Stomach (tissue), 9 donors: ENCODE data around the gene LY86. TPM values are rescaled to one million over a fixed set of nuclear protein-coding genes. Genes with fewer than 3 reads are reported as not detected.

Experiments
- DNase-seq, 2 donors: peaks; one replicate each; pipeline versions ENCODE4 v3.0.0 to v3.0.0-alpha.2; 2013 to 2019
- H3K27ac ChIP-seq, 5 donors: fragments of 200-600 bp in 4 of 5; sonication (generic) in 4 of 5; one replicate each; pipeline ENCODE4 v1.5.1; 2013 to 2019; ENCODE audit warnings: mild to moderate bottlenecking in 1 of 5, moderate library complexity in 1 of 5
- H3K27me3 ChIP-seq, 3 donors: fragments of 200-600 bp; sonication (generic); one replicate each; pipeline ENCODE4 v1.5.1; 2017 to 2019; ENCODE audit warnings: mixed run types in 1 of 3
- H3K36me3 ChIP-seq, 4 donors: fragments of 200-600 bp; sonication (generic); 1 replicate in 3 of 4; 2 replicates in 1 of 4; pipeline ENCODE4 v1.5.1; 2016 to 2019
- H3K4me1 ChIP-seq, 4 donors: fragments of 200-600 bp; sonication (generic); one replicate each; pipeline ENCODE4 v1.5.1; 2016 to 2019
- H3K4me3 ChIP-seq, 4 donors: fragments of 200-600 bp; sonication (generic) in 3 of 4; one replicate each; pipeline ENCODE4 v1.5.1; 2016 to 2019; ENCODE audit warnings: mild to moderate bottlenecking in 1 of 4
- H3K9me3 ChIP-seq, 4 donors: fragments of 200-600 bp; sonication (generic); one replicate each; pipeline ENCODE4 v1.5.1; 2016 to 2019
- CTCF ChIP-seq, 7 experiments: fragments of 450-650 bp in 4 of 7; fragments of 200-600 bp in 3 of 7; sonication (generic) in 3 of 7; IDR thresholded peaks; one replicate each; pipeline ENCODE4 v1.5.1; 2016 to 2019; ENCODE audit warnings: antibody characterized with exemption in 7 of 7, control low read depth in 2 of 7, mild to moderate bottlenecking in 1 of 7
- EP300 ChIP-seq: sonication (generic); formaldehyde crosslinking; IDR thresholded peaks from one replicate; pipeline ENCODE4 v1.6.1; 2017; ENCODE audit warnings: antibody characterized with exemption
- POLR2A ChIP-seq, 4 donors: fragments of 450-650 bp; IDR thresholded peaks; one replicate each; pipeline ENCODE4 v1.6.1; 2016; ENCODE audit warnings: antibody characterized with exemption in 4 of 4, control low read depth in 2 of 4, mild to moderate bottlenecking in 1 of 4, moderate library complexity in 1 of 4
- POLR2AphosphoS5 ChIP-seq, 3 donors: sonication (generic); formaldehyde crosslinking; IDR thresholded peaks; one replicate each; pipeline ENCODE4 v1.6.1; 2016; ENCODE audit warnings: antibody characterized with exemption in 3 of 3
- WGBS, 5 donors: extraction: QIAGEN DNeasy Blood & Tissue Kit in 3 of 5; methylation state at CpG; one replicate each; pipeline versions ENCODE4 v1.1.5 to v1.1.7; 2013 to 2018; 5-methylcytosine and 5-hydroxymethylcytosine counted together
- intact Hi-C: fragments of 100-400 bp; cut with DNase I; formaldehyde crosslinking; loops from one replicate; pipeline ENCODE4 v1.15.1; 2023; ENCODE audit warnings: low total_unique reads
- polyA plus RNA-seq, 3 donors: library from polyadenylated mRNA; stranded (reverse); fragments of 200-250 nt; gene quantifications; one replicate each; pipeline ENCODE4 v1.2.3, GENCODE V29; 2013
- total RNA-seq, 5 donors: library from RNA; depleted of rRNA; stranded (reverse); fragments of >200 nt; gene quantifications; one replicate each; pipeline versions ENCODE4 v1.1.0 to v1.2.3, GENCODE V29; 2014 to 2016
- donor health status: healthy with polysubstance abuse.
- donor health status: Bipolar disorder and iron deficiency.
- donor health status: healthy.

LY86 gene
- total and polyA plus RNA-seq, 8 donors, result 2.4 to 3.6 (median 2.7) TPM; not detected in 3

DNA sequence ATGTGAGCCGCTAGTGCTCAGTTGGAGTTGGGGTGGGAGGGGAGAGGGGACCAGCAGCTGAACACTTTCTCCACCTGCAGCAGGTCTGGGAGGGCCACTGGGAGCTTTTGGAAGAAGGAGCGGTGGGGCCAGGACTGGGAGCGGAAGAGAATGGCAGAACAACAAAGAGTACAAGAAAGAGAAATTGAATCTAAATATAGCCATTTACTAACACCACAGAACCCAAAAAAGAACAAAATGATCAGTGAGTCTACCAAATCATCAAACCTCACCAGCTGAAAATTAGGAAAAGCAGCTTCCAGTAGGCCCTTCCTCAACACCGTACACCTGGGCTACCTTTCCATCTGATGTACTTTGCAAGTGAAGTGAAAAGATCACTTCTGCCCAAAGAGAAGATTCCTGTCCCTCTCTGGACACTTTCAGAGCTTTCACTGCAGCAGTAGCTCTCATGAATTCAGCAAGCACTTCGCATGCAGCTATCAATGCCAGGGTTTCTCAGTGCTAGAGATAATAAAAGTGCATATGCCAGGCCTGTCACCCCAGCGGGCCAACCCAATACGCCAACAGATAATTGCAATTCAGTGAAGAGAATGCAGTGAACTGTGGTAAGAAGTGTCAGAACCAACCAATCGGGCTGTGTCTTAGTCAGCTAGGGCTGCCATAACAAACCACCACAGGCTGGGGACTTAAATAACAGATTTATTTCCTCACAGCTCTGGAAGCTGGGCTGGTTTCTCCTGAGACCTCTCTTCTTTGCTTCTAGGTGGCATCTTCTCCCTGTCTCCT lies 597 bp downstream of the LY86 start:
- no peak for DNase-seq
- TF ChIP-seq POLR2AphosphoS5 (IDR thresholded peaks at IDR 0.05) (no peak), POLR2A (IDR thresholded peaks at IDR 0.05) (no peak), EP300 (no peak), CTCF (IDR thresholded peaks at IDR 0.05) (no peak)
- whole genome bisulfite sequencing, 5 donors, result 65 to 83% (median 77%) methylated on average over 7 to 8 of the region's 8 CpGs
- intact Hi-C loops, result no loop called here
- Histone ChIP-seq H3K9me3 (no peaks in the 10 kb centered on the region), H3K27me3 (no peaks in the 10 kb centered on the region), H3K4me1 (peaks cover 0 to 6% (median 2%) of the 10 kb centered on the region in 4 donors), H3K27ac (peak overlapping the region in 3 of 5 donors; percentile 24 to 63 (median 43)), H3K36me3 (no peaks in the 10 kb centered on the region), H3K4me3 (peak overlapping the region in 2 of 4 donors; percentile 7 to 28)

DNA sequence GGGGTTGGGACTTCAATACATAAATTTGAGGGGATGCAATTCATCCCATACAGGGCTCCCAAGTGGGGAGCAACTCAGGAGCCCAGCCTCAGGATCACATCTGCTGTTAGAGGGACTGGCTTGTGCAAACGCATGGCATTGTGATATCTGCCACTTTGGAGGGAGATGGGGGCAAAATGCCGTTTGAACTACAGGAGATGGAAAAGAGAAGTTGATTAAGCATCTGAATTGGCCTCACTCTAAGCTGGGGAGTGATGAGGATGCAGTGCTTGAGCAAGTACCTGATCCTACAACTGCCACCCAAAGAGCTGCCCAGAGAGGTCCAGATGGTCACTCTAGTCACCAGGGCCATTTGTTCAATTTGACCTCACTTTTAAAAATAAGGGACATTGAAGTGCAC lies 2.0 kb downstream of the LY86 start:
- 51 to 71% (median 68%) methylated on average over 2 of the region's 2 CpGs for WGBS, 5 donors
- H3K4me3 ChIP-seq, result no peak overlapping the region
- H3K36me3 ChIP-seq, result no peaks in the 10 kb centered on the region
- H3K27me3 ChIP-seq, result no peaks in the 10 kb centered on the region
- TF ChIP-seq CTCF (IDR thresholded peaks at IDR 0.05) (no peak), EP300 (no peak), POLR2A (IDR thresholded peaks at IDR 0.05) (no peak), POLR2AphosphoS5 (IDR thresholded peaks at IDR 0.05) (no peak)
- DNase-seq, result no peak
- no peaks in the 10 kb centered on the region for H3K9me3 ChIP-seq
- intact Hi-C loops, result no loop called here
- H3K27ac ChIP-seq, result no peak overlapping the region
- H3K4me1 ChIP-seq, result peaks cover 0 to 6% (median 2%) of the 10 kb centered on the region in 4 donors

DNA sequence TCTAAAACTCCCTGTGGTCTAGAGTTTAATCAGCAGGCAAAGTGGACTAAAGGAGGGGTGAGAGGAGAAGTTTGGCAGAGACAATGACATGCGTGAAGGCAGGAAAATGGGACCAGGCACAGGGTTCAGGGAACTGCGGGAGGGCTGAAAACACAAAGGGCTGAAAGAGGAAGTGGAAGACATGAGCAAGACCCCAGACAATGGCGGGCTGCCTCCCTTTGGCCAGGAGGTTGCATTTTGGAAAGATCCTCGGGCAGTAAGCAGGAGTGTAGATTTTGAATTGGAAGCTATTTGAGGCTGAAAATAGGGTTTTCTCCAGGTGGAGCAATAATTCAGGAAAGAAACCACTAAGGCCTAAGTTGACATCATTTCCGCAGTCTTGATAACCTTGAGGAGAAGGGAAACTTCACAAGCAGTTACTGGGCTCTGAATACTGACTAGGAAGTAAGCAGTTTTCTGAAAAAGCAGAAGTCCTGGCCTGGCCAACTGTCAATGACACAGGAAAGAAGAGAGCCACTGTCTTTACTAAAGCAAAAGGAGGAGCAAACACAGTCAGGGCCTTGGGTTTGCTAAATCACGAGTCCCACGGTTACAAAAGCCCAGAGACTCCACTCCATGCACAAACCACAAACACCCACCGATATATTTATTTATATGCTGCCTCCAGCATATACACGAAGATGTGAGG lies 3.4 kb downstream of the LY86 start:
- H3K9me3 ChIP-seq, result no peaks in the 10 kb centered on the region
- H3K36me3 ChIP-seq, result no peaks in the 10 kb centered on the region
- 68 to 77% (median 69%) methylated on average over 9 of the region's 9 CpGs for WGBS, 5 donors
- H3K27ac ChIP-seq, result peak overlapping the region; percentile 27 to 67 (median 41)
- TF ChIP-seq EP300 (no peak), POLR2A (IDR thresholded peaks at IDR 0.05) (no peak), POLR2AphosphoS5 (IDR thresholded peaks at IDR 0.05) (no peak), CTCF (IDR thresholded peaks at IDR 0.05) (no peak)
- intact Hi-C loops, result no loop called here
- peaks cover 0 to 6% (median 3%) of the 10 kb centered on the region in 4 donors for H3K4me1 ChIP-seq
- no peaks in the 10 kb centered on the region for H3K27me3 ChIP-seq
- no peak overlapping the region for H3K4me3 ChIP-seq
- DNase-seq, result peak in 1 of 2 donors; percentile 46

GRCh38 chr6:6592826-6593475 lies 4.4 kb downstream of the LY86 start:
- intact Hi-C loops, result no loop called here
- H3K4me3 ChIP-seq, result no peak overlapping the region
- H3K4me1 ChIP-seq, result peaks cover 0 to 6% (median 4%) of the 10 kb centered on the region in 4 donors
- no peak for DNase-seq
- H3K27ac ChIP-seq, result peak overlapping the region in 4 of 5 donors; percentile 37 to 67 (median 52)
- no peak for TF ChIP-seq POLR2A (IDR thresholded peaks at IDR 0.05)
- TF ChIP-seq POLR2AphosphoS5 (IDR thresholded peaks at IDR 0.05), result no peak
- TF ChIP-seq CTCF (IDR thresholded peaks at IDR 0.05), result no peak
- no peak for TF ChIP-seq EP300
- WGBS, 5 donors, result 25 to 73% (median 42%) methylated on average over 1 of the region's 1 CpG
- no peaks in the 10 kb centered on the region for H3K36me3 ChIP-seq
- no peaks in the 10 kb centered on the region for H3K27me3 ChIP-seq
- H3K9me3 ChIP-seq, result no peaks in the 10 kb centered on the region
